HG03066 (cell line): ENCODE data around the gene SLC7A9.
"Not testable (repeated sequence)": the region's sequence is repeated elsewhere in the genome, so short reads cannot be mapped to it uniquely, and the experiment has no call there.

Experiments used
- ATAC-seq: cut with Tn5 transposase; IDR thresholded peaks from one replicate; pipeline ENCODE4 v1.9.1; 2021; ENCODE audit warnings: low read depth; ENCODE audit not compliant: unreplicated experiment

Gene SLC7A9

GRCh38 chr19:32886241-32886640 lies 16.7 kb upstream of the SLC7A9 start:
- ATAC-seq: no peak

DNA sequence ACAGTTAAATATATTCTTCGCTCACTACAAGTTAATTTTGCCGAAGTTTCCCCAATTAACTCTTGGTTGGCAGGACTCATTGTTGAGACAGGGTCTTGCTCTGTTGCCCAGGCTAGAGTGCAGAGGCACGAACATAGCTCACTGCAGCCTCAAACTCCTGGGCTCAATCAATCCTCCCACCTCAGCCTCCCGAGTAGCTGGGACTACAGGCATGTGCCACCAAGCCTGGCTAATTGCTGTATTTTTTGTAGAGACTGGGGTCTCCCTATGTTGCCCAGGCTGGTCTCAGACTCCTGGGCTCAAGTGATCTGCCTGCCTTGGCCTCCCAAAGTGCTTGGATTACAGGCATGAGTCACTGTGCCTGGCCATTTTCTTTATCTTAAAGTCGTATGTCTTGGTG lies 15.7 kb upstream of the SLC7A9 start:
- not testable (repeated sequence) for ATAC-seq

GRCh38 chr19:32881766-32882165 lies 12.2 kb upstream of the SLC7A9 start:
- ATAC-seq: no peak

- no peak for ATAC-seq
Observed at GRCh38 chr19:32880622-32881021, 11.1 kb upstream of the SLC7A9 start.

GRCh38 chr19:32879741-32880140 lies 10.2 kb upstream of the SLC7A9 start:
- ATAC-seq: no peak

GRCh38 chr19:32878988-32879387 lies 9.4 kb upstream of the SLC7A9 start:
- no peak for ATAC-seq

DNA sequence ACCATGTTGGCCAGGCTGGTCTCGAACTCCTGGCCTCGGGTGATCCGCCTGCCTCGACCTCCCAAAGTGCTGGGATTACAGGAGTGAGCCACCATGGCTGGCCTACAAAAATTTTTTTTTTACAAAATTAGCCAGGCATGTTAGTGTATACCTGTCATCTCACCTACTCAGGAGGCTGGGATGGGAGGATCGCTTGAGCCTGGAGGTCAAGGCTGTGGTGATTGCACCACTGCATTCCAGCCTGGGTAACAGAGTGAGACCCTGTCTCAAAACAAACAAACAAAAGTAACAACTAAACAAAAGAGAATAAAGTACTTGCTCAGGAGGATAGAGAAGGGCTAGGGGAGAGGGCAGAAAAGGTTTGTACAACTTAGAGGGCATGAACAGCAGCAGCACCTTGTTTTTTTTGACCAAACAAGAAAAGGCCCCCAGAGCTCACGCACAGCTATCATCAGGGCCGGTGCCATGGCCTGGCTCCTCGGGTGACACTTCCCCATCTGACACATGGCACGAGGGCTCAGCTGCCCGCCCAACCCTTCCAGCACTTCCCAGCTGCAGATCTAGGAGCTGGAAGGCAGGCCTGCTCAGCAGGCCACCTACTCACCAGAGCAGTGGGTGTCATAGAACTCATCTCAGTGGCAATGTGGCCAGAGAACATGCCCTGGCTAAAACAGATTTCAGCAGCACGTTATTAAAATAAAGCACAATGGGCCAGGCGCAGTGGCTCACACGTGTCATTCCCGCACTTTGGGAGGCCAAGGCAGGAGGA lies 8.6 kb upstream of the SLC7A9 start:
- no peak for ATAC-seq

- no peak for ATAC-seq
Observed at GRCh38 chr19:32877323-32877912, 7.9 kb upstream of the SLC7A9 start.

- ATAC-seq: no peak
Observed at GRCh38 chr19:32876919-32877285, 7.3 kb upstream of the SLC7A9 start.

DNA sequence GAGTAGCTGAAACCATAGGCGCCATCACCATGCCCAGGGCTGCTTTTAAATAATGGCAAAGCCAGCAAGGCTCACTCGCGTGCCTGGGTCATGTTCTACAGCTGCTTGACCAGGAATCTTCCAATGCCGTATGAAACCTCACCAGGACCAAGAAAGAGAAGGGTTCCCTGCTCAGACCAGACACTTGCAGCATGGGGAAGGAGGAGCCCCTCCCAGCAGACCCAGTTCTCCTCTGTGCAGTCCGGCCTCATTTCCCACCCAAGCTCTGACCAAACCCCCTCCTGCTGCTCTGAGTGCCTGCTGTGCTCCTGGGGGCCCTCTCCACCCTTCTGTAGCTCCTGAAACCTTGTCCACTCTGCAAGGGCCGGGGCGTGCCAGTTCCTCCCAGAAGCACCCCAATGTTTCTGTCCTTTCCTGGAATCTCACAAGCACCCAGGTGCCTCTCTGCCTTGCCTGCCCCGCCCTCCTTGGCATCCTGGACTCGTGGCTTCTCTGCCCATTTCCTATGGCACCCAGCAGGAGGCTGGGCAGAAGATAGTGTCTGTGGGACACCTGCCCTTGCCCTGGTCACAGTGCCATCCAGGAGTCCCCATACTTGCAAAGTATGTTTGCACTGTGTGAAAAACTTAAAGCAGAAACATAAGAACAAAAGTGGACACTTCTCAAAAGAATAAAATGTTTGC lies 6.8 kb upstream of the SLC7A9 start:
- no peak for ATAC-seq

GRCh38 chr19:32875428-32875827 lies 5.9 kb upstream of the SLC7A9 start:
- no peak for ATAC-seq

- ATAC-seq: no peak
Observed at GRCh38 chr19:32874605-32875004, 5.0 kb upstream of the SLC7A9 start.

GRCh38 chr19:32873247-32873959 lies 3.8 kb upstream of the SLC7A9 start:
- ATAC-seq: no peak

DNA sequence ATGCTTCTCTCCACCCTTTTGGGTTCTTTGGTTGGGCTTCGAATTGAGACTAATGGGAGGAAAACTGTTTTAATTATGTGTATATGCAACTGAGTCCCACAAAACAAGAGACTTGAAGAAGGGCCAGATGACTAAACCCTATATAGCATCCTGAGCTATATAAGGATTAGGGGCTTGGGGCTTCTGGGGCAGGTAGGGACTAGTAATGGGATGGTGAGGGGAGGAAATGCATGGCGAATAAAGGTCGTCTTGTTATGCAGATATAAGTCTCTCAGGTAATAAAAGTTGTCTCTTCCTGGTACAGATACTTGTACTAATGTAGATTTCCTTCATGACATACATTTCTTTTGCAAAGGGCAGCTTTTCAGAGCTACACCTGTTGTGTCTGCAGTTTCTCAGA lies 2.8 kb upstream of the SLC7A9 start:
- ATAC-seq: no peak

- ATAC-seq: no peak
Observed at GRCh38 chr19:32870981-32871451, 1.4 kb upstream of the SLC7A9 start.

- no peak for ATAC-seq
Observed at GRCh38 chr19:32869966-32870573, 503 bp upstream of the SLC7A9 start.

- no peak for ATAC-seq
Observed at GRCh38 chr19:32868206-32868950, 1.2 kb downstream of the SLC7A9 start.

DNA sequence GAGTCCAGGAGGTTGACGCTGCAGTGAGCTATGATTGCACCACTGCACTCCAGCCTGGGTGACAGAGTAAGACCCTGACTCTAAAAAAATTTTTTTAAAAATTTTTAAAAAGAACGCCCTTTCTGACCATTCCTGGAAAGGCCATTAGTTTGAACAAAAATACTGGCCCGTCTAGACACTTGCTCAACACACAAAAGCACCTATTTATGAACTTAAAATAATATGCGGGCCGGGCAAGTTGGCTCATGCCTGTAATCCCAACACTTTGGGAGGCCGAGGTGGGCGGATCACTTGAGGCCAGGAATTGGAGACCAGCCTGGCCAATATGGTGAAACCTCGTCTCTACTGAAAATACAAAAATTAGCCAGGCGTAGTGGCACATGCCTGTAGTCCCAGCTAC lies 2.1 kb downstream of the SLC7A9 start:
- ATAC-seq: not testable (repeated sequence)

GRCh38 chr19:32866564-32867265 lies 2.9 kb downstream of the SLC7A9 start:
- no peak for ATAC-seq
